Suprapubic skin (tissue), 4 donors: Measurements from ENCODE around the gene ESRRB. TPM values are rescaled to one million over a fixed set of nuclear protein-coding genes. Genes with fewer than 3 reads are reported as not detected.

Experiments used
- DNase-seq, 2 donors: peaks; one replicate each; pipeline ENCODE4 v3.0.0-alpha.2; 2019; ENCODE audit warnings: low spot score in 2 of 2
- H3K27ac ChIP-seq: fragments of 200-600 bp; sonication (generic); one replicate; pipeline ENCODE4 v1.5.1; 2019
- H3K27me3 ChIP-seq: fragments of 200-600 bp; sonication (generic); one replicate; pipeline ENCODE4 v1.5.1; 2019
- H3K36me3 ChIP-seq: fragments of 200-600 bp; sonication (generic); one replicate; pipeline ENCODE4 v1.5.1; 2019
- H3K4me1 ChIP-seq: fragments of 200-600 bp; sonication (generic); one replicate; pipeline ENCODE4 v1.5.1; 2019
- H3K4me3 ChIP-seq: fragments of 200-600 bp; sonication (generic); one replicate; pipeline ENCODE4 v1.5.1; 2019; ENCODE audit warnings: mild to moderate bottlenecking
- H3K9me3 ChIP-seq: fragments of 200-600 bp; sonication (generic); one replicate; pipeline ENCODE4 v1.5.1; 2019
- EP300 ChIP-seq: sonication (generic); formaldehyde crosslinking; IDR thresholded peaks from one replicate; pipeline ENCODE4 v1.6.1; 2017; ENCODE audit warnings: antibody characterized with exemption
- POLR2A ChIP-seq, 2 donors: fragments of 450-650 bp; IDR thresholded peaks; one replicate each; pipeline ENCODE4 v1.6.1; 2017; ENCODE audit warnings: antibody characterized with exemption in 2 of 2, mild to moderate bottlenecking in 2 of 2, moderate library complexity in 2 of 2
- POLR2AphosphoS5 ChIP-seq, 3 donors: sonication (generic); formaldehyde crosslinking; IDR thresholded peaks; one replicate each; pipeline ENCODE4 v1.6.1; 2017; ENCODE audit warnings: antibody characterized with exemption in 3 of 3
- WGBS: methylation state at CpG from one replicate; pipeline ENCODE4 v1.1.5; 2018; 5-methylcytosine and 5-hydroxymethylcytosine counted together
- total RNA-seq, 4 donors: library from RNA; depleted of rRNA; stranded (reverse); fragments of >200 nt; gene quantifications; one replicate each; pipeline ENCODE4 v1.1.0, GENCODE V29; 2016
- TF ChIP-seq, protein P1 (sequence below), 2 donors: fragments of 200-600 bp in 1 of 2; fragments of 450-650 bp in 1 of 2; sonication (generic) in 1 of 2; IDR thresholded peaks; one replicate each; pipeline ENCODE4 v1.5.1; 2016 to 2019; ENCODE audit warnings: antibody characterized with exemption in 2 of 2, mild to moderate bottlenecking in 1 of 2, moderate library complexity in 1 of 2

ESRRB gene
- total RNA-seq, 4 donors from 2014 or later = 0.38 TPM; not detected in 3

DNA sequence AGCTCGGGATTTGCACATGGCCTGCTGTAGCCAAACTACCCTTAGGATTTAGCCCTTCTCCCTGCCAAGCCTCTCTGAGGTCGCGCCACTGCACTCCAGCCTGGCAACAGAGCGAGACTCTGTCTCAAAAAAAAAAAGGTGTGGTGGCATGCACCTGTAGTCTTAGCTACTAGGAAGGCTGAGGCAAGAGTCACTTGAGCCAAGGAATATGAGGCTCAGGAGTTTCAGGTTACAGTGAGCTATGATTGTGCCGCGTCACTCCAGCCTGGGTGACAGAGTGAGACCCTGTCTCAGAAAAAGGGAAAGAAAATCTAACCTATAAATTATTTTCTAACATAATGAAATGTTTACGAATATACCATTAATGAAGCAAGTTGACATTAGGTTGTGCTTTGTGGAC is 29.7 kb downstream of the ESRRB start:
- WGBS = 82% methylated on average over 7 of the region's 7 CpGs
- H3K36me3 ChIP-seq = no peaks in the 10 kb centered on the region
- DNase-seq = no peak
- no peaks in the 10 kb centered on the region for H3K9me3 ChIP-seq
- no peak overlapping the region for H3K27ac ChIP-seq
- H3K27me3 ChIP-seq = no peaks in the 10 kb centered on the region
- no peaks in the 10 kb centered on the region for H3K4me1 ChIP-seq
- H3K4me3 ChIP-seq = no peak overlapping the region
- TF ChIP-seq EP300 = no peak

DNA sequence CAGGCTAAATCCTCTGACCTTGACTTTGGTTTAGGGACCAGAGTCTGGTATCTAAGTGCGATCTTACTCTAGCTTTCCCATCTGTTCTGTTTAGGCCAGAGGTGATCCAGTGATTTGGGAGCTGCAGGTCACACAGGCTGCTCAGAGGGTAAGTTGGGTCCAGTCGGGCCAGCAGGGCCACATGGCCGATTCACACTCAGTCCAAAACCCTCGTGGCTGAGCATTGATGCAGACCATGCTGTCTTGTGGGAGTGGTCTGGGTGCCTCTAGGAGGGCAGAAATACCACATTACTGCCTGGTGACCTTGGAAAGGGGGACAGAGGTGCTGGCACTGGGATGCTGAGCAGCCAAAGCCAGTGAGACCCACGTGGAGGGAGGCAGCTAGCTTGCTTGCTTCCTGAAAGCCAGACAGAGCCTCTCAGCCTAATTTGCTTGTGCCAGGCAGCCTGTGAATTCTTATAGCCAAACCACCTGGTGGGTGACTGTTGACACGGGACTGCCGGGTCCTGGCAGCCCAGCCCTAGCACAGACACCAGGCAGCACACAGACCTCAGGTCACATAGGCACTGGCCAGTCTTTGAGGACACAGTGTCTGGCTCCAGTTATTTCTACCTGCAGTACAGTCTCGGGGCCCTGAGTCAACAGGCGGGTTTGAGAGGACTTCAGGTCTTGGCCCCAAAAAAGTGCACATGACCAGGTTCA is 31.7 kb downstream of the ESRRB start:
- Histone ChIP-seq H3K36me3 (no peaks in the 10 kb centered on the region), H3K4me1 (no peaks in the 10 kb centered on the region), H3K9me3 (no peaks in the 10 kb centered on the region), H3K4me3 (no peak overlapping the region), H3K27me3 (no peaks in the 10 kb centered on the region), H3K27ac (no peak overlapping the region)
- DNase-seq = no peak
- TF ChIP-seq EP300 (no peak), POLR2A (IDR thresholded peaks at IDR 0.05) (no peak), POLR2AphosphoS5 (IDR thresholded peaks at IDR 0.05) (no peak)
- TF ChIP-seq, protein P1, sequence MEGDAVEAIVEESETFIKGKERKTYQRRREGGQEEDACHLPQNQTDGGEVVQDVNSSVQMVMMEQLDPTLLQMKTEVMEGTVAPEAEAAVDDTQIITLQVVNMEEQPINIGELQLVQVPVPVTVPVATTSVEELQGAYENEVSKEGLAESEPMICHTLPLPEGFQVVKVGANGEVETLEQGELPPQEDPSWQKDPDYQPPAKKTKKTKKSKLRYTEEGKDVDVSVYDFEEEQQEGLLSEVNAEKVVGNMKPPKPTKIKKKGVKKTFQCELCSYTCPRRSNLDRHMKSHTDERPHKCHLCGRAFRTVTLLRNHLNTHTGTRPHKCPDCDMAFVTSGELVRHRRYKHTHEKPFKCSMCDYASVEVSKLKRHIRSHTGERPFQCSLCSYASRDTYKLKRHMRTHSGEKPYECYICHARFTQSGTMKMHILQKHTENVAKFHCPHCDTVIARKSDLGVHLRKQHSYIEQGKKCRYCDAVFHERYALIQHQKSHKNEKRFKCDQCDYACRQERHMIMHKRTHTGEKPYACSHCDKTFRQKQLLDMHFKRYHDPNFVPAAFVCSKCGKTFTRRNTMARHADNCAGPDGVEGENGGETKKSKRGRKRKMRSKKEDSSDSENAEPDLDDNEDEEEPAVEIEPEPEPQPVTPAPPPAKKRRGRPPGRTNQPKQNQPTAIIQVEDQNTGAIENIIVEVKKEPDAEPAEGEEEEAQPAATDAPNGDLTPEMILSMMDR (IDR thresholded peaks at IDR 0.05) = no peak
- WGBS = 77% methylated on average over 5 of the region's 9 CpGs

DNA sequence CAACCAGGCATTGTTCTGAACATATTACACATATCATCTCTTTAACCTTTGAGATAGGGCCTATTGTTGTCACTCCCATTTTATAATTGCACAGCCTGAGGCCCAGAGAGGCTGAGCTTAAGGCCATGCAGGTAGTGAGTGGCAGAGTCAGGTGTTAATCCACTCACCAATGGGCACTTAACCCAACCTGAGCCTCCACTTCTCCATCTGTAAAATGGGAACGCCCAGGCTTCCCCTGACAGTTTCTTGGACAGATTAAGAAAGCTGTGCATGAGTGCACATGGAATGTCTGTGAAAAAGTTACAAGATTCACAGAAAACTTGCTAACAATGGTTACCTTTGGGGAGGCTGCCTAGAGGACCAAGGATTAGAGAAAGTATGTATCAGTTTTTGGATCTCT is 32.9 kb downstream of the ESRRB start:
- Histone ChIP-seq H3K4me3 (no peak overlapping the region), H3K36me3 (no peaks in the 10 kb centered on the region), H3K9me3 (no peaks in the 10 kb centered on the region), H3K27me3 (peaks cover 11% of the 10 kb centered on the region), H3K4me1 (no peaks in the 10 kb centered on the region), H3K27ac (no peak overlapping the region)
- TF ChIP-seq, protein P1 (IDR thresholded peaks at IDR 0.05) = no peak
- TF ChIP-seq POLR2AphosphoS5 (IDR thresholded peaks at IDR 0.05) (no peak), POLR2A (IDR thresholded peaks at IDR 0.05) (no peak), EP300 (no peak)
- WGBS = 95% methylated on average over 1 of the region's 1 CpG
- DNase-seq = no peak

DNA sequence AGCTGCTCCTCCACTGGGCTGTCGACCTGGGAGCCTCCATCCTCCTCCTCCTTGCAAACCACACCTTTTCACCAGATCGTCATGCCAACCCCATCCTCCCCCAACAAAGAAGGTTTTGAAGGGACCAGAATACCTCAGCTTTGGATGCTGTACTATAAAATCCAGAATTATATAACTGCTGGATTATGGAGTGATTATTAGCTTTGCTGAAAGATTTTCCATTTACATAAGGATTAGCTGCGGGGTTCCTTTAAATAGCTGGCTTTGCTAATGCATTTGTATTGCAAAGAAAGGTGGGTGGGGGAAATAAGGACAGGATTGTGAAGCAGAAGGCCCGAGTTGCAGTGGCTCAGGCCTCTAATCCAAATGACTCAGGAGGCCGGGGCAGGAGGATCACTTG is 36.6 kb downstream of the ESRRB start:
- TF ChIP-seq, protein P1 (IDR thresholded peaks at IDR 0.05) = no peak
- no peak for TF ChIP-seq POLR2AphosphoS5 (IDR thresholded peaks at IDR 0.05)
- no peak for TF ChIP-seq POLR2A (IDR thresholded peaks at IDR 0.05)
- no peak for TF ChIP-seq EP300

DNA sequence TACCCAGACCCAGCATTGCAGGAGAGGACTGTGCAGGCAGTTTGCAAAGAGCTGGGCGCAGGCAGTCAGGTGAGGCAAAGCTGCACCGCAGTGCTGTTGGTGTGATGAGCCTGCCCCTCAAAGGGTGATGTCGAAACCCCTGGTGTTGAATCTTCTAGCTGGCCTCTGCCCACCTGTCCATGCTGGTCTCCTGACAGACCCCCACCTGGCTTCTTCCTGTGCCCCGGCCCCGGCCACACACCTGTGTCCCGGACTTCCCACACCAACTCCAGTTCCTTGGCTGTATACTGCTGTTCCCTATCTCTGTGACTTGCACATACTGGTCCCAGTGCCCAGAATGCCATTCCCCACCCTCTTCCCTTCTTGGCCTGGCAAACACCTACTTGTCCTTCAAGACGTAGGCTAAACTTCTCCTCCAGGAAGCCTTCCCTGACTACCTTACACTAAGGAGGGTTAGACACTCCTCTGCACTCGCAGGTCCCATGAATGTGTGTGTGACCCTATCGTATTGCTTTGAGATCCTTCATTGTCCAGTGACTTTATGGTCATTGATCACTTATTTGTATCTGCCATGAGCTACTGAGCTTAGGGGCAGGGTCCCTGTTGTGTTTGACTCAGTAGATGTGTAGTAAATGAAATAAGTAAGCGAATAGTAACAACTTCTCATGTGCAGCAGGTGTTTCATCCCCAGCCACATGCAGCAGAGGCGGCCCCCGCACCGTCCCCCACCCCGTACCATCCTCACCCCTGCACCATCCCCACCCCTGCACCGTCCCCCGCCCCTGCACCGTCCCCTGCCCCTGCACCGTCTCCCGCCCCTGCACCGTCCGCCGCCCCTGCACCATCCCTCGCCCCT is 37.4 kb downstream of the ESRRB start:
- Histone ChIP-seq H3K9me3 (no peaks in the 10 kb centered on the region), H3K4me3 (no peak overlapping the region), H3K4me1 (peaks cover 2% of the 10 kb centered on the region), H3K27ac (no peak overlapping the region), H3K36me3 (no peaks in the 10 kb centered on the region), H3K27me3 (peaks cover 26% of the 10 kb centered on the region)
- 37% methylated on average over 20 of the region's 23 CpGs for WGBS
- no peak for TF ChIP-seq EP300
- TF ChIP-seq, protein P1 (IDR thresholded peaks at IDR 0.05) = no peak
- TF ChIP-seq POLR2A (IDR thresholded peaks at IDR 0.05) = no peak
- no peak for DNase-seq

More for the DNA sequence above, 36.6 kb downstream of the ESRRB start:
- peaks cover 2% of the 10 kb centered on the region for H3K4me1 ChIP-seq
- no peak overlapping the region for H3K4me3 ChIP-seq
- H3K9me3 ChIP-seq = no peaks in the 10 kb centered on the region
- H3K27me3 ChIP-seq = peaks cover 26% of the 10 kb centered on the region
- no peak for DNase-seq
- WGBS = 37% methylated on average over 5 of the region's 5 CpGs
- no peaks in the 10 kb centered on the region for H3K36me3 ChIP-seq
- H3K27ac ChIP-seq = no peak overlapping the region
